ENCODE data around the gene SEMA5A. TPM values are rescaled to one million over a fixed set of nuclear protein-coding genes. Genes with fewer than 3 reads are reported as not detected.

Gene SEMA5A
- total RNA-seq, 6 experiments from 2014 or later, result 3.1 to 12.6 (median 5.7) TPM

DNA sequence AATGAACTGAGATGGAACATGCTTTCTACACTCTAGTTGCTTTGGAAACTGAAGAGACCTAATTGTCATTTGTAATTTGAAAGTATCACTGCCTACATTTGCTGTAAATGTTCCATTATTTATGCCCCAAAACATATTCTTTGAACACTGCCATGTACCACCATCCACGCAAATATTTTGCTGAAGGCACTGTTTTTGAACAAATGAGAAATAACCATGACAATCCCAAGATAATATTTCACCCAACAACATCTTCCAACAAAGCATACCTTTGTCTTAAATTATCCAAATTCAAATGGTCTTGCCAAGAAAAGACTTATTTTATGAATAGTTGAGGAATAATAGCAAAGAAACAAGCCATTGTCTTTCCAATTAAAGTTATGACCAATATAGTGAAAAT is 356.2 kb downstream of the SEMA5A start:
- DNase-seq, result no peak
- H3K27ac ChIP-seq, result no peak overlapping the region
- no peaks in the 10 kb centered on the region for H3K27me3 ChIP-seq
- H3K9me3 ChIP-seq, result no peaks in the 10 kb centered on the region
- H3K4me3 ChIP-seq, result no peak overlapping the region
- intact Hi-C loops (cut with DNase I), result no loop called here
- TF ChIP-seq, protein P1, sequence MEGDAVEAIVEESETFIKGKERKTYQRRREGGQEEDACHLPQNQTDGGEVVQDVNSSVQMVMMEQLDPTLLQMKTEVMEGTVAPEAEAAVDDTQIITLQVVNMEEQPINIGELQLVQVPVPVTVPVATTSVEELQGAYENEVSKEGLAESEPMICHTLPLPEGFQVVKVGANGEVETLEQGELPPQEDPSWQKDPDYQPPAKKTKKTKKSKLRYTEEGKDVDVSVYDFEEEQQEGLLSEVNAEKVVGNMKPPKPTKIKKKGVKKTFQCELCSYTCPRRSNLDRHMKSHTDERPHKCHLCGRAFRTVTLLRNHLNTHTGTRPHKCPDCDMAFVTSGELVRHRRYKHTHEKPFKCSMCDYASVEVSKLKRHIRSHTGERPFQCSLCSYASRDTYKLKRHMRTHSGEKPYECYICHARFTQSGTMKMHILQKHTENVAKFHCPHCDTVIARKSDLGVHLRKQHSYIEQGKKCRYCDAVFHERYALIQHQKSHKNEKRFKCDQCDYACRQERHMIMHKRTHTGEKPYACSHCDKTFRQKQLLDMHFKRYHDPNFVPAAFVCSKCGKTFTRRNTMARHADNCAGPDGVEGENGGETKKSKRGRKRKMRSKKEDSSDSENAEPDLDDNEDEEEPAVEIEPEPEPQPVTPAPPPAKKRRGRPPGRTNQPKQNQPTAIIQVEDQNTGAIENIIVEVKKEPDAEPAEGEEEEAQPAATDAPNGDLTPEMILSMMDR (IDR thresholded peaks at IDR 0.05), result no peak
- no peak for TF ChIP-seq POLR2A (IDR thresholded peaks at IDR 0.05)
- no peaks in the 10 kb centered on the region for H3K36me3 ChIP-seq
- H3K4me1 ChIP-seq, result no peaks in the 10 kb centered on the region
- no peak for ATAC-seq
- WGBS (ENCODE audit: insufficient coverage, low coverage, low lambda C conversion rate, missing lambda C conversion rate), result 80% methylated on average over 1 of the region's 1 CpG

DNA sequence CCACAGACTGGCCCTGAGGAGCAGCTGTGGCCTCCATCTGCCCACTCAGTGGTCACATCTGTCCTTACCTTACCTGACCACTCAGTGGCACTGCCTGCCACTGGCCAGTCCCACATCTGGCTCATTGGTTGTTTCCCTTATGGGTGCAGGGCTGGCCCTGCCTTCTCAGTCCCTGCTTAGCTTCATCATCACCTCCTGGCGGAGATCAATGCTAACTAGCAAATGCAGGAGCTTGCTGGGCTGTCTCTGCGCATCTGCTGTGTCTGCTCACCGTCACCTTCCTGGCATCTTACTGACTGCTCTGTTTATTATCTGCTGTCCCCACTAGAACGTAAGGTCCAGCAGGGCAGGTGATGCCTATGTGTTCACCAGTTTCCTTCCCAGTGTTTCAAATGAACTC is 356.9 kb downstream of the SEMA5A start:
- H3K36me3 ChIP-seq, result no peaks in the 10 kb centered on the region
- no peaks in the 10 kb centered on the region for H3K27me3 ChIP-seq
- DNase-seq (no peak), ATAC-seq (no peak)
- TF ChIP-seq, protein P1 (IDR thresholded peaks at IDR 0.05), result no peak
- TF ChIP-seq POLR2A (IDR thresholded peaks at IDR 0.05), result no peak
- H3K4me1 ChIP-seq, result no peaks in the 10 kb centered on the region
- H3K9me3 ChIP-seq, result no peaks in the 10 kb centered on the region
- WGBS (ENCODE audit: insufficient coverage, low coverage, low lambda C conversion rate, missing lambda C conversion rate), result 70% methylated on average over 4 of the region's 4 CpGs
- H3K4me3 ChIP-seq, result no peak overlapping the region
- no peak overlapping the region for H3K27ac ChIP-seq
- intact Hi-C loops (cut with DNase I), result no loop called here

DNA sequence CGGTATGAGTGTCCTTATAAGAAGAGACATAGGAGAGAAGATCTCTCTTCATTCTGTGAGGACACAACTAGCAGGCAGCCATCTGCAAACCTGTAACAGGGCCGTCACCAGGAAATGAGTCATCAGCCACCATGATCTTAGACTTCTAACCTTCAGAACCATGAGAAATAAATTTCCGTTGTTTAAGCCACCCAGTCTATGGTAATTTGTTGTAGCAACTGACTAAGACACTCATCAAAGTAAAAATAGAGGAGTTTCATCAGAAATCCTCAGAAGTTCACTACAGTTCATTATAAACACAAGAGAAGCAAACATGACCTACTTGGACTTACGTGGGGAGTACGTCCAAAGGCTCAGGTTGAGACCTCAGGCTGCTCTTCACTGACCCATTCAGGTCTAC is 357.7 kb downstream of the SEMA5A start:
- intact Hi-C loops (cut with DNase I), result no loop called here
- no peak for ATAC-seq
- WGBS (ENCODE audit: insufficient coverage, low coverage, low lambda C conversion rate, missing lambda C conversion rate), result 39% methylated on average over 5 of the region's 5 CpGs

DNA sequence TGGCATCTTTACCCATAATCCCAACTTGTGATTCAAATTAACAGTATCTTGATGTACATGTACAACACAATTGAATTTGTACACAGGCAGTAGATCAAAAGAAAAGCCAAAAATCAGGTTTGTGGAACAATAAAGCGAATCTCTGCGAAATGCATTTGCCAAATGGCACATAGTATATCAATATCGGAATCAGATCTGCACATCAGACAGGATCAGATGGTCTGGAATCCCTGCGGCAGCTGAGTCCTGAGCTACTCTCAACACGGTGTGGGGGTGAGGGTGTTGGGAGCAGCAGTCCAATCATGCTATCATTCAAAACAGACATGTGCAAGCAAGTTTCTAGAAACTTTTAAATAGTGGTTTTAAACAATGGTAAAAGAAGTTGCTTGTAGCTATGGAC is 358.3 kb downstream of the SEMA5A start:
- DNase-seq, result no peak
- Histone ChIP-seq H3K9me3 (no peaks in the 10 kb centered on the region), H3K27ac (no peak overlapping the region), H3K4me3 (no peak overlapping the region), H3K4me1 (no peaks in the 10 kb centered on the region), H3K36me3 (no peaks in the 10 kb centered on the region), H3K27me3 (no peaks in the 10 kb centered on the region)
- TF ChIP-seq POLR2A (IDR thresholded peaks at IDR 0.05), result no peak
- TF ChIP-seq, protein P1 (IDR thresholded peaks at IDR 0.05), result no peak
- ATAC-seq, result no peak
- WGBS (ENCODE audit: insufficient coverage, low coverage, low lambda C conversion rate, missing lambda C conversion rate), result 91% methylated on average over 4 of the region's 5 CpGs
- intact Hi-C loops (cut with DNase I), result no loop called here

More for the DNA sequence above, 357.7 kb downstream of the SEMA5A start:
- Histone ChIP-seq H3K9me3 (no peaks in the 10 kb centered on the region), H3K27me3 (no peaks in the 10 kb centered on the region), H3K4me1 (no peaks in the 10 kb centered on the region), H3K27ac (no peak overlapping the region), H3K4me3 (no peak overlapping the region), H3K36me3 (no peaks in the 10 kb centered on the region)
- DNase-seq, result no peak
- TF ChIP-seq POLR2A (IDR thresholded peaks at IDR 0.05), result no peak
- TF ChIP-seq, protein P1 (IDR thresholded peaks at IDR 0.05), result no peak

DNA sequence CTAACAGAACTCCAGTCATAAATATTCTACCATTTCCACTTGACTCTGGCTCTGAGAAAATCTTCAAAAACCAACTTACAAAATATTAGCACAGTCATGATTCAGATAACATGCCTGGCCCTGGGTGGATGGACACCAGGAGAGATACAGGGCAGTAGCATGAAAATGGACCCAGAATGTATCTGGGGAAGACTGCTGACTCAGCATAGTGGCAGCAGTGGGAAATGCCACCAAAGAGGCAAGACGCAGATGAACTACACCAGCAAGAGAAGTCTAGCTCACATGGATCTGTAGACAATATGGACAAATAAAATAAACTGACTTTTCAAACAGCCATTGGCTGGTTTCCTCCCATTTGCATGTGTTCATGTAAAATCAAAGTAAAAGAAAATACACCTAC is 359.8 kb downstream of the SEMA5A start:
- H3K4me3 ChIP-seq, result no peak overlapping the region
- intact Hi-C loops (cut with DNase I), result no loop called here
- 83% methylated on average over 1 of the region's 1 CpG for WGBS (ENCODE audit: insufficient coverage, low coverage, low lambda C conversion rate, missing lambda C conversion rate)
- H3K4me1 ChIP-seq, result no peaks in the 10 kb centered on the region
- DNase-seq, result no peak
- no peak overlapping the region for H3K27ac ChIP-seq
- ATAC-seq, result no peak
- TF ChIP-seq, protein P1 (IDR thresholded peaks at IDR 0.05), result no peak
- no peak for TF ChIP-seq POLR2A (IDR thresholded peaks at IDR 0.05)
- H3K27me3 ChIP-seq, result no peaks in the 10 kb centered on the region
- H3K9me3 ChIP-seq, result no peaks in the 10 kb centered on the region
- H3K36me3 ChIP-seq, result no peaks in the 10 kb centered on the region
